ENCODE data around the gene IRF1. TPM values are rescaled to one million over a fixed set of nuclear protein-coding genes. Genes with fewer than 3 reads are reported as not detected.

The IRF1 gene
- total and polyA plus RNA-seq, 2 of the 8 experiments (the other 6 are each of a cell fraction or from before 2014, with no cell fraction given), result 4.0 to 8.5 TPM

DNA sequence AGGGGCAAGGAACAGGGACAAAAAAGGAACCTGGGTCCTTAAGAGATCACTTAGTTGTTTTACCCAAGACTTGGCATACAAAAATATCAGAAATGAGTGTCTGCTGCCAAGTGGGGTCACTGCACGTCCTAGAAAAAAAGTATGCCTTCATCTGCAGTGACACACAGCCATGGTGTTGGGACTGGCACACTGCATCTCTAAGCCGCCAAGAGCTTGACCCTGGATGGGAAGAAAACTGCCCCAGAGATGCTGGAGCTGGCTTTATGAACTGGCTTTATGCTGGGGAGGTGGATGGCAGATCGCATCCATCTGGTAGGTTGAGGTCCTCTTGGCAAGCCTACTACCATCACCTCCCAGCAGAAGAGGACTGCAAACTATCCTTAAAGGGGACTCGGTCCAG is 51.7 kb downstream of the IRF1 start:
- Histone ChIP-seq H2BK15ac (ENCODE audit: low read length) (no peak overlapping the region), H4K8ac (ENCODE audit: extremely low read depth, insufficient read depth, low read length) (no peak overlapping the region), H2BK20ac (ENCODE audit: low read length) (no peak overlapping the region), H3K18ac (ENCODE audit: extremely low read depth, low read length) (no peak overlapping the region), H3K14ac (ENCODE audit: insufficient read length) (no peak overlapping the region), H4K91ac (replicated peaks; ENCODE audit: insufficient read length, low read length) (no peak overlapping the region), H3K4me2 (ENCODE audit: insufficient read depth in 1 of 2, low read depth in 2 of 2, low read length in 2 of 2) (no peak overlapping the region), H2AK5ac (ENCODE audit: low read depth, low read length) (peak overlapping the region; percentile 85; the same call in 1 of the 2 replicates), H3K27ac (ENCODE audit: low read depth, low read length) (no peak overlapping the region), H3K4me1 (replicated peaks in 1 of 4; ENCODE audit: control insufficient read depth in 3 of 4, insufficient read depth in 4 of 4, low read length in 3 of 4) (peaks cover 0 to 7% (median 4%) of the 10 kb centered on the region in 4 experiments; a peak in 3 of 7 replicates), H3K56ac (replicated peaks; ENCODE audit: insufficient read length, low read depth, low read length) (no peak overlapping the region), H2BK120ac (replicated peaks; ENCODE audit: low read depth, low read length) (no peak overlapping the region), H3K79me1 (ENCODE audit: low read depth, low read length) (no peaks in the 10 kb centered on the region), H3K9ac (replicated peaks in 1 of 4; ENCODE audit: extremely low read depth in 1 of 4, low read depth in 3 of 4, low read length in 3 of 4) (no peak overlapping the region), H2AFZ (ENCODE audit: low read length) (no peak overlapping the region), H4K5ac (ENCODE audit: insufficient read length, low read depth, low read length) (no peak overlapping the region), H3K36me3 (ENCODE audit: control insufficient read depth in 2 of 4, insufficient read depth in 4 of 4, low read length in 3 of 4) (no peaks in the 10 kb centered on the region), H3K23me2 (ENCODE audit: low read depth, low read length) (no peaks in the 10 kb centered on the region), H2BK5ac (ENCODE audit: low read depth, low read length) (no peak overlapping the region), H3K79me2 (ENCODE audit: control insufficient read depth in 1 of 2, insufficient read depth in 2 of 2, low read length in 2 of 2) (no peaks in the 10 kb centered on the region), H3K9me3 (ENCODE audit: insufficient read depth in 2 of 2, low read depth in 1 of 2, low read length in 1 of 2) (no peaks in the 10 kb centered on the region), H3K4me3 (ENCODE audit: extremely low read depth in 1 of 4, insufficient read depth in 2 of 4, low read depth in 3 of 4, low read length in 4 of 4) (no peak overlapping the region), H3K23ac (ENCODE audit: insufficient read length) (no peak overlapping the region), H2BK12ac (ENCODE audit: low read depth, low read length) (0 out of 2 replicates have a peak overlapping the region, but pooled peaks have one; percentile 9), H4K20me1 (replicated peaks in 1 of 2; ENCODE audit: control insufficient read depth in 1 of 2, insufficient read depth in 2 of 2, low read length in 2 of 2) (no peaks in the 10 kb centered on the region), H3K4ac (replicated peaks; ENCODE audit: insufficient read length, low read depth, low read length) (no peak overlapping the region), H3K27me3 (replicated peaks in 1 of 4; ENCODE audit: control insufficient read depth in 3 of 4, extremely low read depth in 1 of 4, insufficient read depth in 3 of 4, low read length in 3 of 4) (no peaks in the 10 kb centered on the region; a peak in 1 of 7 replicates)
- POLR2A ChIA-PET (ENCODE audit: partially characterized antibody), result interaction anchor here (1.3 to 1.8 kb wide), 4 partner anchors 12 to 51 kb away, joined by 3 to 8 read pairs (median 4); no protein-coding TSS in a partner anchor
- DNase-seq (ENCODE audit: low read depth in 1 of 2, low spot score in 2 of 2) (no peak), FAIRE-seq (no peak)
- CTCF ChIA-PET (ENCODE audit: partially characterized antibody), result interaction anchor here (0.6 to 3.1 kb wide), 9 partner anchors 12 to 82 kb away, joined by 3 to 20 read pairs (median 5); no protein-coding TSS in a partner anchor
- TF ChIP-seq TCF12 (IDR thresholded peaks at IDR 0.05; ENCODE audit: low read depth, low read length) (no peak), EZH2 (IDR thresholded peaks at IDR 0.05; ENCODE audit: low read depth, low read length, severe bottlenecking) (no peak), TAF1 (IDR thresholded peaks at IDR 0.05; ENCODE audit: low read depth, low read length) (no peak), HDAC2 (IDR thresholded peaks at IDR 0.05; ENCODE audit: borderline replicate concordance in 1 of 2, low read depth in 2 of 2, low read length in 2 of 2) (no peak), RFX5 (IDR thresholded peaks at IDR 0.05; ENCODE audit: borderline replicate concordance, low read depth, low read length) (no peak)
- TF ChIP-seq, protein P1, sequence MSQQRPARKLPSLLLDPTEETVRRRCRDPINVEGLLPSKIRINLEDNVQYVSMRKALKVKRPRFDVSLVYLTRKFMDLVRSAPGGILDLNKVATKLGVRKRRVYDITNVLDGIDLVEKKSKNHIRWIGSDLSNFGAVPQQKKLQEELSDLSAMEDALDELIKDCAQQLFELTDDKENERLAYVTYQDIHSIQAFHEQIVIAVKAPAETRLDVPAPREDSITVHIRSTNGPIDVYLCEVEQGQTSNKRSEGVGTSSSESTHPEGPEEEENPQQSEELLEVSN (IDR thresholded peaks at IDR 0.05), result no peak
- TF ChIP-seq, protein P2, sequence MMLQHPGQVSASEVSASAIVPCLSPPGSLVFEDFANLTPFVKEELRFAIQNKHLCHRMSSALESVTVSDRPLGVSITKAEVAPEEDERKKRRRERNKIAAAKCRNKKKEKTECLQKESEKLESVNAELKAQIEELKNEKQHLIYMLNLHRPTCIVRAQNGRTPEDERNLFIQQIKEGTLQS (IDR thresholded peaks at IDR 0.05; ENCODE audit: insufficient read depth, low read depth, low read length), result no peak
- WGBS, 2 experiments (ENCODE audit: extremely low coverage in 1 of 2, insufficient coverage in 1 of 2, insufficient read length in 1 of 2, insufficient replicate concordance in 2 of 2, low coverage in 1 of 2, low lambda C conversion rate in 2 of 2, missing lambda C conversion rate in 1 of 2), result 84% methylated on average over 4 of the region's 4 CpGs; no CpG with 5 or more reads in 1 of the 2 experiments

Measured in H1 (cell line).